Fibroblast of lung (primary cell): Measurements from ENCODE around the gene SLC5A10. TPM values are rescaled to one million over a fixed set of nuclear protein-coding genes. Genes with fewer than 3 reads are reported as not detected.

Experiments used
- DNase-seq, 2 donors: peaks; one replicate each; pipeline versions ENCODE4 v3.0.0 to v3.0.0-alpha.2; 2010; ENCODE audit warnings: low read depth in 2 of 2
- H2AFZ ChIP-seq: 2 replicates; pipeline ENCODE4 v1.5.1; 2012; ENCODE audit warnings: low read length, control low read depth, inconsistent platforms
- H3K27ac ChIP-seq: 2 replicates; pipeline ENCODE4 v1.5.1; 2011; ENCODE audit warnings: low read length, control low read depth; ENCODE audit not compliant: insufficient read depth
- H3K27me3 ChIP-seq: 2 replicates; pipeline ENCODE4 v1.5.1; 2011; ENCODE audit warnings: mild to moderate bottlenecking, low read length; ENCODE audit not compliant: control insufficient read depth, insufficient read depth
- H3K36me3 ChIP-seq: 2 replicates; pipeline ENCODE4 v1.5.1; 2011; ENCODE audit warnings: low read length; ENCODE audit not compliant: control insufficient read depth, insufficient read depth
- H3K4me1 ChIP-seq: 2 replicates; pipeline ENCODE4 v1.5.1; 2011; ENCODE audit warnings: low read length; ENCODE audit not compliant: control insufficient read depth, insufficient read depth; ENCODE audit errors: extremely low read depth
- H3K4me2 ChIP-seq: 2 replicates; pipeline ENCODE4 v1.5.1; 2011; ENCODE audit warnings: low read length, control low read depth; ENCODE audit not compliant: insufficient read depth; ENCODE audit errors: extremely low read depth
- H3K4me3 ChIP-seq, 4 experiments: fragments of 200-600 bp in 1 of 4; sonication (generic) in 1 of 4; replicated peaks in 1 of 4; 2 replicates each; pipeline ENCODE4 v1.5.1; 2011 to 2016; ENCODE audit warnings: low read length in 4 of 4, low read depth in 3 of 4, mild to moderate bottlenecking in 3 of 4, control low read depth in 2 of 4, inconsistent platforms in 1 of 4, mixed read lengths in 1 of 4; ENCODE audit not compliant: insufficient read depth in 1 of 4; ENCODE audit errors: control extremely low read depth in 1 of 4
- H3K79me2 ChIP-seq: 2 replicates; pipeline ENCODE4 v1.5.1; 2012; ENCODE audit warnings: mild to moderate bottlenecking, low read length, inconsistent platforms; ENCODE audit not compliant: control insufficient read depth, insufficient read depth
- H3K9ac ChIP-seq: 2 replicates; pipeline ENCODE4 v1.5.1; 2011; ENCODE audit warnings: mild to moderate bottlenecking, low read length, control low read depth; ENCODE audit not compliant: insufficient read depth
- H3K9me3 ChIP-seq: 2 replicates; pipeline ENCODE4 v1.5.1; 2012; ENCODE audit warnings: low read depth, low read length; ENCODE audit not compliant: control insufficient read depth, insufficient read depth
- H4K20me1 ChIP-seq: 2 replicates; pipeline ENCODE4 v1.5.1; 2011; ENCODE audit warnings: low read length; ENCODE audit not compliant: control insufficient read depth, insufficient read depth; ENCODE audit errors: extremely low read depth
- CTCF ChIP-seq, 2 donors: IDR thresholded peaks in 1 of 2; conservative IDR thresholded peaks in 1 of 2; 1 replicate in 1 of 2; 2 replicates in 1 of 2; pipeline ENCODE4 v1.5.1; 2011 to 2012; ENCODE audit warnings: low read length in 2 of 2, control low read depth in 1 of 2, inconsistent platforms in 1 of 2, low read depth in 1 of 2, mild to moderate bottlenecking in 1 of 2
- EZH2 ChIP-seq: IDR thresholded peaks from 2 replicates; pipeline ENCODE4 v1.5.1; 2012; ENCODE audit warnings: low read length, control low read depth, mild to moderate bottlenecking; ENCODE audit errors: missing control alignments
- polyA plus RNA-seq, 2 donors: library from polyadenylated mRNA; depleted of rRNA in 1 of 2; stranded (reverse) in 1 of 2; unstranded in 1 of 2; fragments of >200 nt; gene quantifications; 2 replicates each; pipeline ENCODE4 v1.2.1, GENCODE V29; 2011 to 2012; ENCODE audit warnings: missing spikeins in 1 of 2
- total RNA-seq: library from RNA; depleted of rRNA; stranded (reverse); fragments of >200 nt; gene quantifications from 2 replicates; pipeline ENCODE4 v1.2.1, GENCODE V29; 2014

Gene SLC5A10
- total and polyA plus RNA-seq, 2 donors (not counting 1 experiment from before 2014, with no cell fraction given) = not detected

GRCh38 chr17:18986541-18987229 is 34.7 kb downstream of the SLC5A10 start:
- no peak overlapping the region for H2AFZ ChIP-seq
- no peak overlapping the region for H3K4me2 ChIP-seq
- H3K27ac ChIP-seq = no peak overlapping the region
- no peak overlapping the region for H3K9ac ChIP-seq
- H3K36me3 ChIP-seq = peaks cover 2% of the 10 kb centered on the region
- no peak for DNase-seq
- H3K9me3 ChIP-seq = no peaks in the 10 kb centered on the region
- no peak overlapping the region for H3K4me3 ChIP-seq
- no peaks in the 10 kb centered on the region for H3K27me3 ChIP-seq
- no peaks in the 10 kb centered on the region for H4K20me1 ChIP-seq
- TF ChIP-seq EZH2 = no peak
- TF ChIP-seq CTCF (conservative IDR thresholded peaks at IDR 0.05 in 1 of 2, IDR thresholded peaks at IDR 0.05 in 1 of 2; ENCODE audit: low read depth in 1 of 2, low read length in 2 of 2) = no peak
- no peaks in the 10 kb centered on the region for H3K79me2 ChIP-seq
- H3K4me1 ChIP-seq = peaks cover 12% of the 10 kb centered on the region

- Histone ChIP-seq H3K27ac (no peak overlapping the region), H3K4me2 (no peak overlapping the region), H3K79me2 (no peaks in the 10 kb centered on the region), H3K4me3 (no peak overlapping the region), H2AFZ (no peak overlapping the region), H3K9ac (no peak overlapping the region), H3K9me3 (no peaks in the 10 kb centered on the region), H3K4me1 (peaks cover 7% of the 10 kb centered on the region), H3K27me3 (no peaks in the 10 kb centered on the region), H4K20me1 (no peaks in the 10 kb centered on the region), H3K36me3 (peaks cover 2% of the 10 kb centered on the region)
- DNase-seq = no peak
- TF ChIP-seq EZH2 = no peak
- TF ChIP-seq CTCF (conservative IDR thresholded peaks at IDR 0.05 in 1 of 2, IDR thresholded peaks at IDR 0.05 in 1 of 2; ENCODE audit: low read depth in 1 of 2, low read length in 2 of 2) = no peak
Observed at GRCh38 chr17:18987230-18987610, 35.3 kb downstream of the SLC5A10 start.

GRCh38 chr17:18987862-18988545 is 36.0 kb downstream of the SLC5A10 start:
- Histone ChIP-seq H3K9ac (no peak overlapping the region), H3K27me3 (no peaks in the 10 kb centered on the region), H3K79me2 (peaks cover 1% of the 10 kb centered on the region), H3K9me3 (no peaks in the 10 kb centered on the region), H4K20me1 (no peaks in the 10 kb centered on the region), H3K4me2 (no peak overlapping the region), H3K27ac (no peak overlapping the region), H3K4me3 (no peak overlapping the region), H2AFZ (no peak overlapping the region), H3K4me1 (peaks cover 4% of the 10 kb centered on the region), H3K36me3 (peaks cover 2% of the 10 kb centered on the region)
- no peak for DNase-seq
- no peak for TF ChIP-seq CTCF (conservative IDR thresholded peaks at IDR 0.05 in 1 of 2, IDR thresholded peaks at IDR 0.05 in 1 of 2; ENCODE audit: low read depth in 1 of 2, low read length in 2 of 2)
- no peak for TF ChIP-seq EZH2
